Endothelial cell of umbilical vein (primary cell): Measurements from ENCODE around the gene RPS6KA1.

Experiments used
- CTCF ChIP-seq, 2 donors: IDR thresholded peaks; 1 replicate in 1 of 2; 2 replicates in 1 of 2; pipeline ENCODE4 v1.5.1; 2011; ENCODE audit warnings: low read length in 2 of 2, mild to moderate bottlenecking in 2 of 2, moderate library complexity in 2 of 2, control low read depth in 1 of 2, inconsistent platforms in 1 of 2, low read depth in 1 of 2; ENCODE audit not compliant: insufficient read depth in 1 of 2; ENCODE audit errors: extremely low read depth in 1 of 2
- POLR2AphosphoS5 ChIP-seq: IDR thresholded peaks from 2 replicates; pipeline ENCODE4 v1.6.1; 2012; ENCODE audit warnings: low read depth, mild to moderate bottlenecking, control low read depth, low read length, moderate library complexity; ENCODE audit not compliant: insufficient read depth
- TF ChIP-seq, protein P1 (sequence below): IDR thresholded peaks from 2 replicates; pipeline ENCODE4 v1.6.1; 2011; ENCODE audit not compliant: insufficient read depth, insufficient read length

- TF ChIP-seq POLR2AphosphoS5, result no peak
- no peak for TF ChIP-seq CTCF (IDR thresholded peaks at IDR 0.05; ENCODE audit: extremely low read depth in 1 of 2, insufficient read depth in 1 of 2, low read depth in 1 of 2, low read length in 2 of 2)
- TF ChIP-seq, protein P1, sequence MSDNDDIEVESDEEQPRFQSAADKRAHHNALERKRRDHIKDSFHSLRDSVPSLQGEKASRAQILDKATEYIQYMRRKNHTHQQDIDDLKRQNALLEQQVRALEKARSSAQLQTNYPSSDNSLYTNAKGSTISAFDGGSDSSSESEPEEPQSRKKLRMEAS, result no peak
Measured at GRCh38 chr1:26582836-26583460, 53.4 kb downstream of the RPS6KA1 start.
